B cell (primary cell): ENCODE measurements around the gene BBIP1.

Experiments
- CTCF ChIP-seq: fragments of 200-600 bp; IDR thresholded peaks from one replicate; pipeline ENCODE4 v1.8.0; 2022; ENCODE audit warnings: antibody characterized with exemption, mild to moderate bottlenecking
- EZH2 ChIP-seq: IDR thresholded peaks from 2 replicates; pipeline ENCODE4 v1.6.1; 2012; ENCODE audit warnings: borderline replicate concordance, low read depth, mild to moderate bottlenecking, moderate library complexity, low read length; ENCODE audit not compliant: insufficient read depth, poor library complexity, severe bottlenecking

- no peak for TF ChIP-seq CTCF
- no peak for TF ChIP-seq EZH2
These were observed 18.0 kb downstream of the BBIP1 start for GRCh38 chr10:110900983-110901382.
